Smooth muscle cell (in vitro differentiated cells): ENCODE measurements around the gene HDAC1. TPM values are rescaled to one million over a fixed set of nuclear protein-coding genes. Genes with fewer than 3 reads are reported as not detected.
A peak's percentile ranks its signal among the peaks of the same experiment; 100 is the strongest.

ENCODE experiments used
- DNase-seq: peaks from one replicate; lab custom pipeline; 2025; ENCODE audit not compliant: unreplicated experiment; lab: John Stamatoyannopoulos, UW
- H2AFZ ChIP-seq: fragments of 200-600 bp; sonication (generic); 2 replicates; pipeline ENCODE4 v1.6.0; 2016; ENCODE audit warnings: antibody characterized with exemption, low read depth, mild to moderate bottlenecking
- H3F3A ChIP-seq: fragments of 200-600 bp; sonication (generic); 2 replicates; pipeline ENCODE4 v1.6.0; 2017; ENCODE audit warnings: antibody characterized with exemption, low read depth
- H3K27ac ChIP-seq: fragments of 200-600 bp; sonication (generic); 2 replicates; pipeline ENCODE4 v1.5.1; 2016; ENCODE audit warnings: low read depth, mild to moderate bottlenecking
- H3K27me3 ChIP-seq: fragments of 200-600 bp; sonication (generic); 2 replicates; pipeline ENCODE4 v1.6.1; 2016; ENCODE audit warnings: low read depth, mild to moderate bottlenecking
- H3K36me3 ChIP-seq: fragments of 200-600 bp; sonication (generic); 2 replicates; pipeline ENCODE4 v1.5.1; 2016; ENCODE audit warnings: low read depth
- H3K4me1 ChIP-seq: fragments of 200-600 bp; sonication (generic); 2 replicates; pipeline ENCODE4 v1.5.1; 2016; ENCODE audit warnings: low read depth
- H3K4me2 ChIP-seq: fragments of 200-600 bp; sonication (generic); 2 replicates; pipeline ENCODE4 v1.6.0; 2016; ENCODE audit warnings: mild to moderate bottlenecking
- H3K4me3 ChIP-seq: fragments of 200-600 bp; sonication (generic); 2 replicates; pipeline ENCODE4 v1.5.1; 2016; ENCODE audit warnings: mild to moderate bottlenecking
- H3K79me2 ChIP-seq: fragments of 200-600 bp; sonication (generic); 2 replicates; pipeline ENCODE4 v1.6.0; 2016; ENCODE audit warnings: low read depth, mild to moderate bottlenecking
- H3K9ac ChIP-seq: fragments of 200-600 bp; sonication (generic); 2 replicates; pipeline ENCODE4 v1.6.0; 2016; ENCODE audit warnings: low read depth
- H3K9me3 ChIP-seq: fragments of 200-600 bp; sonication (generic); replicated peaks from 2 replicates; pipeline ENCODE4 v1.5.1; 2016; ENCODE audit warnings: low read depth
- H4K20me1 ChIP-seq: fragments of 200-600 bp; sonication (generic); 2 replicates; pipeline ENCODE4 v1.6.0; 2016; ENCODE audit warnings: low read depth
- CTCF ChIP-seq: fragments of 200-600 bp; sonication (generic); IDR thresholded peaks from 2 replicates; pipeline ENCODE4 v1.5.1; 2017; ENCODE audit warnings: borderline replicate concordance, mild to moderate bottlenecking, antibody characterized with exemption; ENCODE audit not compliant: insufficient read depth, poor library complexity, severe bottlenecking
- WGBS: methylation state at CpG from one replicate; pipeline ENCODE4 v1.1.7; 2016; ENCODE audit warnings: low lambda C conversion rate; 5-methylcytosine and 5-hydroxymethylcytosine counted together
- polyA plus RNA-seq: library from polyadenylated mRNA; unstranded; fragments of >200 nt; fragmentation: Nextera tagmentation; extraction: Ambion mirVana; gene quantifications from 2 replicates; pipeline ENCODE4 v1.2.1, GENCODE V29; 2016
- total RNA-seq: library from RNA; depleted of rRNA; stranded (reverse); fragments of >200 nt; gene quantifications from 2 replicates; pipeline ENCODE4 v1.2.3, GENCODE V29; 2014

HDAC1 gene
- total and polyA plus RNA-seq, 2 experiments from 2014 or later, result 29.3 to 48.8 TPM

GRCh38 chr1:32329931-32330466 is 38.1 kb downstream of the HDAC1 start:
- WGBS, result 88% methylated on average over 4 of the region's 4 CpGs
- peaks cover 24% of the 10 kb centered on the region for H3F3A ChIP-seq
- H2AFZ ChIP-seq, result no peak overlapping the region
- peaks cover 3% of the 10 kb centered on the region for H3K36me3 ChIP-seq
- DNase-seq, result no peak
- no peak overlapping the region for H3K9ac ChIP-seq
- peaks cover 20% of the 10 kb centered on the region for H3K4me1 ChIP-seq
- no peak for TF ChIP-seq CTCF
- no peak overlapping the region for H3K4me3 ChIP-seq
- peaks cover 16% of the 10 kb centered on the region for H3K79me2 ChIP-seq
- no peaks in the 10 kb centered on the region for H3K9me3 ChIP-seq
- peaks cover 50% of the 10 kb centered on the region for H4K20me1 ChIP-seq
- no peak overlapping the region for H3K4me2 ChIP-seq
- H3K27me3 ChIP-seq, result no peaks in the 10 kb centered on the region
- H3K27ac ChIP-seq, result no peak overlapping the region

GRCh38 chr1:32330558-32331151 is 38.8 kb downstream of the HDAC1 start:
- peaks cover 54% of the 10 kb centered on the region for H4K20me1 ChIP-seq
- no peak for DNase-seq
- no peaks in the 10 kb centered on the region for H3K27me3 ChIP-seq
- H3K4me3 ChIP-seq, result no peak overlapping the region
- no peak overlapping the region for H3K9ac ChIP-seq
- peaks cover 3% of the 10 kb centered on the region for H3K36me3 ChIP-seq
- no peak overlapping the region for H2AFZ ChIP-seq
- no peak overlapping the region for H3K27ac ChIP-seq
- H3K4me1 ChIP-seq, result peaks cover 20% of the 10 kb centered on the region
- no peaks in the 10 kb centered on the region for H3K9me3 ChIP-seq
- peaks cover 24% of the 10 kb centered on the region for H3F3A ChIP-seq
- H3K4me2 ChIP-seq, result no peak overlapping the region
- 95% methylated on average over 12 of the region's 12 CpGs for WGBS
- TF ChIP-seq CTCF, result no peak
- H3K79me2 ChIP-seq, result peaks cover 21% of the 10 kb centered on the region

- H4K20me1 ChIP-seq, result peaks cover 54% of the 10 kb centered on the region
- no peak overlapping the region for H3K4me3 ChIP-seq
- no peaks in the 10 kb centered on the region for H3K9me3 ChIP-seq
- H3K27me3 ChIP-seq, result no peaks in the 10 kb centered on the region
- peaks cover 3% of the 10 kb centered on the region for H3K36me3 ChIP-seq
- WGBS, result 96% methylated on average over 12 of the region's 12 CpGs
- no peak for DNase-seq
- TF ChIP-seq CTCF, result no peak
- H3F3A ChIP-seq, result peaks cover 24% of the 10 kb centered on the region
- H3K9ac ChIP-seq, result no peak overlapping the region
- no peak overlapping the region for H2AFZ ChIP-seq
- no peak overlapping the region for H3K4me2 ChIP-seq
- H3K27ac ChIP-seq, result peak overlapping the region; percentile 64
- peaks cover 24% of the 10 kb centered on the region for H3K4me1 ChIP-seq
- H3K79me2 ChIP-seq, result peaks cover 24% of the 10 kb centered on the region
These were observed 39.7 kb downstream of the HDAC1 start for GRCh38 chr1:32331549-32331948.
